HG03175 (cell line): Measurements from ENCODE around the gene LRRC59.
A peak's percentile ranks its signal among the peaks of the same experiment; 100 is the strongest.

Source experiments
- ATAC-seq: cut with Tn5 transposase; IDR thresholded peaks from one replicate; pipeline ENCODE4 v1.9.1; 2021; ENCODE audit warnings: mild to moderate bottlenecking, moderate library complexity; ENCODE audit not compliant: unreplicated experiment

The LRRC59 gene

GRCh38 chr17:50388728-50389127 is 8.6 kb downstream of the LRRC59 start:
- ATAC-seq: no peak

DNA sequence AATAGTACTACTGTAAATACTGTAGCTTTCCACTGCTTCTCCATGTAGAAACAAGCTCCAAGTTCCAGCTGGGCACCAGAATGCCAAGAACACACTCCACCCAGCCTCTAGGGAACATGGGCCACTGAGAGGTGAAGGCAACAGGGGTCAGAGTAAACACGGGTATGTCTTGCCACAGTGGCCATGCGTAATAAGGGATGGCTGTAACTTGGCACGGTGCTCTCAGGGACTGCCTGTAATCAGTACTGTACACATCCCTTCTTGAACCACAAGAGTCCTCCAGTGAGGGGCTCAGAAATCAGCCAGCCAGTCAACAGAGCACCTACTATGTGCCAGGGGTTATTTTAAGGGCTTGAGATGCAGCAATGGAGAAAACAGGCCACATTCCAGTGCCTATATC is 10.8 kb downstream of the LRRC59 start:
- ATAC-seq: no peak

DNA sequence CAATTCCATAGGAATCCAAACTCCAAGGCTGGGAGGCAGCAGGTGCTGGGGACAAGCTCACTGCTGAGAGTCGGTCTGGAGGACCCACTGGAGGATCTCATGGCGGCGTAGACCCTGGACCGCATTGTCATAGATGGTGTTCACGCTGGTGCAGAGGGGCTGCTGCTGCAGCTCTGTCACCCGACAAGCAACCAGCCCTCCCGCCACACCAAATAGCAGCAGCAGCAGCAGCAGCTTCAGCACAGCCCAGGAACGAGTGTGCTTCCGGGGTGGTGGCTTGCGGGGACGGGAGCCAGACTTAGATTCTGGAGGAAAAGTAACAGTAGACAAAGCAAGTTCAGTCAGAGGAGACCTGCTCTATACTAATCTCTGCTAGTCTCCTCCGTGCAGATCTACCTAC is 14.4 kb downstream of the LRRC59 start:
- no peak for ATAC-seq

DNA sequence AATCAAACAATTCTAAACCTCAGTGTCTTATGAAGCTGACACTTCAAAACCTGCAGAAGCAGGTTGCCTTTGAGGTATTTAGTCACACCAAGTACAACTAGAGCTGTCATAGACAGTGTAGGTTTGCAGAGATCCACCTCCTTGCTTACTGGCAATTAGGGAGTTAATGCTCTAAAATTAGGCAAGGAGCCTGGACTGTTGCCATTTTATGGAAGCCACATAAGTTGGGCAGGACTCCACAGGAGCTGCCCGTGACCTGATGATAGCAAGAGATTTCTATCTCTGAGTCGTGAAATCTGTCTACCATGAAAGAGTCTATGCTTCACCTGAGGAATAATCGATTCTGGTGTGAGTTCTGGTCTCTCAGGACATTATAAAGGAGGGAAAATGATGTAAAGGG is 15.4 kb downstream of the LRRC59 start:
- ATAC-seq: no peak

DNA sequence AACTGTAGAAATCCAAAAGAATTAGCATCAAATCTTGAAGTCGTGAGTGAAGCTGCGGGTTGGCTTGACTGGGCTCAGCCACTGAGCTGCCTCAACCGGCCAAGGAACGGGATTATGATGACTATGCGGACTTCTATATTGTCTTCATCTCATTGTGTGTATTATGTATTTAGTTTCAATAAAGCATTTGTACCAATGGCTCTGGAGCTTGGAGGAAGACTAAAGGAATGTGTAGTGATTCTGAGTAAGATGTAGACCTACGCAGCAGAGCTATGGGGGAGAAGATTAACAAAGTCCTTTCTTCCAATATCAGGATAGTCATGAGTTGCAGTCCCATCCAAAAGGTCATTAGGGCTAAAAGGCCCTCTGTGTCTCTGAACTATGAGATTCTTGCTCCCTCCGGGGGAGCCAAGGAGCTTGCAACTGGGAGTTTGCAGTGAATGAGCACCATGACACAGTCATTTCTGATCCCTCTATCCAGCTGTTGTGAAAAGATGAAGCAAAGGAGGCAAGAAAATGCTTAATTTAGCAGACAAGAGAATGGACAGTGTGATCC is 16.0 kb downstream of the LRRC59 start:
- no peak for ATAC-seq

GRCh38 chr17:50380369-50381259 is 16.7 kb downstream of the LRRC59 start:
- ATAC-seq: no peak

- ATAC-seq: no peak
Measured at GRCh38 chr17:50379351-50380132, 17.8 kb downstream of the LRRC59 start.

- no peak for ATAC-seq
Measured at GRCh38 chr17:50375858-50376538, 21.3 kb downstream of the LRRC59 start.

DNA sequence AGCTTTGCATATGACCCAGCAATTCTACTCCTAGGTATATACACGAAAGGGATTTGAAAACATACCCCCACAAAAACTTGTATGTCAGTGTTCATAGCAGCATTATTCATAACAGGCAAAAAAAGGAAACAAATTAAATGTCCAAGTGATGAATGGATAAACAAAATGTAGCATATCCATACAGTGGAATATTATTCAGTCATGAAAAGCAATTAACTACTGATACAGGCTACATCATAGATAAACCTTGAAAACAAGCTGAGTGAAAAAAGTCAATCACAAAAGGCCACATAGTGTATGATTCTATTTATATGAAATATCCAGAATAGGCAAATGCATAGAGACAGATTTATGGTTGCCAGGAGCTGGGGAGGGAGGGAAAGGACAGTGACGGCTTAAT is 23.6 kb downstream of the LRRC59 start:
- no peak for ATAC-seq

DNA sequence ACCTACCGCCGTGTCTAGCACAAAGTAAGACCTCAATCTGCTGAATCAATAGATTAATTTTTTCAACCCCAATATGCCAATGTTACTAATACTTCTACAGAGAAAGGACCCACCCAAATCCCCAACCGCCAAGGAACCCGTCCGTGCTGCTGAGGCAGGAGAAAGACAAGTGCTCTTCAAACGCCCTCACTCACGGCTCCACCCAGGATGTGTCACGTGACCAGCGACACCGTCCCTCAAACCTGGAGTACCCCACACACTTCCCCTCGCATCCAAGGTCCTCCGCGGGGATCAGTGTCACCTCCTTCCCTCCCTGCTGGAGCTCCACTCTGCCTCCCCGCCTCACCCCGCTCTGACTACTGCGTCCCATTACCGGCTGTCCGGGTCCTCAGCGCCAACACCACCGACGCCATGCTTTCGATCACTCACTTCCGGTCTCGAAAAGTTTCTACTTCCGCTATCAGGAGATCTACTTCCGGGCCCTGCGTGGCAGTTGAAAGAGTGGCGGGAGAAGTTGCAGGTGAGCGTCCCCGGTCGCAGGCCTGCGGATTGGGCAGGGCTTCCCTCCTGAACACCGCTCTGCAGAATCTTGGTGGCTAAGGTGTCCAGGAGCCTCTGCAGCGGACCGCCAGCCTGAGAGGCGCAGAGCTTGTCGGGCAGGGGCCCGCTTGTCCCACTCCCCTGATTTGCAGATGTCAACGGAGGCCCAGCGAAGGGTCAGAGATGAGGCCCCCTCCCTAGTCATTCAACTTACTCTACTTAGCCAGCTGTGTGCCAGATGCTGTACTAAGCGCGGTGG is 24.4 kb downstream of the LRRC59 start, which contains the start of the genes EME1 and MRPL27:
Gene EME1, plus strand, starts transcription at position 472 of the 799 bp plus-strand sequence. CDS start 1,980 bp downstream, outside the sequence.
Gene MRPL27, minus strand, starts transcription at position 427 of the 799 bp plus-strand sequence. Its CDS starts 14 bp downstream, at position 413.
- peak; percentile 94 for ATAC-seq

- no peak for ATAC-seq
Measured at GRCh38 chr17:50372222-50372757, 25.0 kb downstream of the LRRC59 start.

GRCh38 chr17:50371526-50371925 is 25.8 kb downstream of the LRRC59 start:
- no peak for ATAC-seq

- ATAC-seq: no peak
Measured at GRCh38 chr17:50370052-50370451, 27.3 kb downstream of the LRRC59 start.

GRCh38 chr17:50367401-50367800 is 29.9 kb downstream of the LRRC59 start:
- ATAC-seq: no peak

DNA sequence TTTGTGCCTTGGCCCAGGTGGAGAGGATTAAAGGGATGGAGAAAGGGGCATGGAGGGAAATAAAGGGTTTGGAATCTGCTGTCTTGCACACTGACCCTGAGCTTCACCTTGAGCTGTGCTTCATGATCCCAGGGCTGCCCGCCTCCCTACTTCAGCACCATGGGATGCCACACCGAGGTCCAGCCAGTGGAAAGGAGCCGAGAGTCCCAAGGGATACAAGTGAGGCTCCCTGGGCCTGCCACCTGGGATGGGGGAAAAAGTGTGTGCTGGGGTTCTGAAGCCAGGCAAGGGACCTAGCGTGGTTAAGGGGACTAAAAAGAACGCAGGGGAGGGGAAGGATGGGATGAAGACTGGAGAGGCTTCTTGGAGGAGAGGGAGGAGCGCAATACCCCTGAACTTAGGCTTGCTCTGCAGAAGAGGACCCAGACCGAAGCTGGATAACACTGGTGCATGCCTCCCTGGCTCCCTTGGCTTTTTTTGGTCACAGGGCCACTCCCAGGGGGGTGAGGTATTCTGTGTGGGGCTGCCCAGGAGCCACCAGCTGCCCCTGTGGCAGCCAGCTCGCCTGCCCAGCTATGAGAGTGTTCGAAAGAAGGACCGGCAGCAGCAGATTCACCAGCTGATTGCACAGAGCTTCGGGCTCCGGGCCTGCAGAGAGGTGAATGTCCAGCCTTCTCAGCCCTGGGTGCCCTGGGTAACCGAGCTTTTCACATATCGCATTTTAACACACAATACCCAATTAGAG is 31.5 kb downstream of the LRRC59 start:
- no peak for ATAC-seq

DNA sequence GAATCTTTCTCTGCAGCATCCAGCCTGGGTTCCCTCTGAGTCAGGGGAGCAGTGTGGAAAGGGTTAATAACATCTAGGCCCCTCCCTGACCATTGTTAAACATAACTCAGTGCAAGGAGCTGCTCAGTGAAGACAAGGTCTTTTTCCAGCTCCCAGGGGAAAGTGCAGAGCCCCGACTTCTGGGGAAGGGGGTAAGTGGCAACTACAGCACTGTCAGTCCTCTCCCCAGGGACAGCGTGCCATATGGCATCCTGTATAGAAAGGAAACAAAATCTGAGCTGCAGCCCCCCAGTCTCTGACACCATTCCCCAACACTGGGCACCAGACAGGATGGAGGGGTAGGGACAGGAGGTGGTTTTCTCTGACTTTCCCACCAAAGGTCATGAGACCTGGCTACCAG is 32.2 kb downstream of the LRRC59 start:
- ATAC-seq: no peak

- ATAC-seq: no peak
Measured at GRCh38 chr17:50364715-50365114, 32.6 kb downstream of the LRRC59 start.

GRCh38 chr17:50364061-50364458 is 33.3 kb downstream of the LRRC59 start:
- ATAC-seq: no peak
